Fibroblast of lung (primary cell): ENCODE data around the gene MROH8. TPM values are rescaled to one million over a fixed set of nuclear protein-coding genes. Genes with fewer than 3 reads are reported as not detected.

Experiments used
- DNase-seq, 2 donors: peaks; one replicate each; pipeline versions ENCODE4 v3.0.0 to v3.0.0-alpha.2; 2010; ENCODE audit warnings: low read depth in 2 of 2
- H2AFZ ChIP-seq: 2 replicates; pipeline ENCODE4 v1.5.1; 2012; ENCODE audit warnings: low read length, control low read depth, inconsistent platforms
- H3K27ac ChIP-seq: 2 replicates; pipeline ENCODE4 v1.5.1; 2011; ENCODE audit warnings: low read length, control low read depth; ENCODE audit not compliant: insufficient read depth
- H3K27me3 ChIP-seq: 2 replicates; pipeline ENCODE4 v1.5.1; 2011; ENCODE audit warnings: mild to moderate bottlenecking, low read length; ENCODE audit not compliant: control insufficient read depth, insufficient read depth
- H3K36me3 ChIP-seq: 2 replicates; pipeline ENCODE4 v1.5.1; 2011; ENCODE audit warnings: low read length; ENCODE audit not compliant: control insufficient read depth, insufficient read depth
- H3K4me1 ChIP-seq: 2 replicates; pipeline ENCODE4 v1.5.1; 2011; ENCODE audit warnings: low read length; ENCODE audit not compliant: control insufficient read depth, insufficient read depth; ENCODE audit errors: extremely low read depth
- H3K4me2 ChIP-seq: 2 replicates; pipeline ENCODE4 v1.5.1; 2011; ENCODE audit warnings: low read length, control low read depth; ENCODE audit not compliant: insufficient read depth; ENCODE audit errors: extremely low read depth
- H3K4me3 ChIP-seq, 4 experiments: fragments of 200-600 bp in 1 of 4; sonication (generic) in 1 of 4; replicated peaks in 1 of 4; 2 replicates each; pipeline ENCODE4 v1.5.1; 2011 to 2016; ENCODE audit warnings: low read length in 4 of 4, low read depth in 3 of 4, mild to moderate bottlenecking in 3 of 4, control low read depth in 2 of 4, inconsistent platforms in 1 of 4, mixed read lengths in 1 of 4; ENCODE audit not compliant: insufficient read depth in 1 of 4; ENCODE audit errors: control extremely low read depth in 1 of 4
- H3K79me2 ChIP-seq: 2 replicates; pipeline ENCODE4 v1.5.1; 2012; ENCODE audit warnings: mild to moderate bottlenecking, low read length, inconsistent platforms; ENCODE audit not compliant: control insufficient read depth, insufficient read depth
- H3K9ac ChIP-seq: 2 replicates; pipeline ENCODE4 v1.5.1; 2011; ENCODE audit warnings: mild to moderate bottlenecking, low read length, control low read depth; ENCODE audit not compliant: insufficient read depth
- H3K9me3 ChIP-seq: 2 replicates; pipeline ENCODE4 v1.5.1; 2012; ENCODE audit warnings: low read depth, low read length; ENCODE audit not compliant: control insufficient read depth, insufficient read depth
- H4K20me1 ChIP-seq: 2 replicates; pipeline ENCODE4 v1.5.1; 2011; ENCODE audit warnings: low read length; ENCODE audit not compliant: control insufficient read depth, insufficient read depth; ENCODE audit errors: extremely low read depth
- CTCF ChIP-seq, 2 donors: IDR thresholded peaks in 1 of 2; conservative IDR thresholded peaks in 1 of 2; 1 replicate in 1 of 2; 2 replicates in 1 of 2; pipeline ENCODE4 v1.5.1; 2011 to 2012; ENCODE audit warnings: low read length in 2 of 2, control low read depth in 1 of 2, inconsistent platforms in 1 of 2, low read depth in 1 of 2, mild to moderate bottlenecking in 1 of 2
- EZH2 ChIP-seq: IDR thresholded peaks from 2 replicates; pipeline ENCODE4 v1.5.1; 2012; ENCODE audit warnings: low read length, control low read depth, mild to moderate bottlenecking; ENCODE audit errors: missing control alignments
- polyA plus RNA-seq, 2 donors: library from polyadenylated mRNA; depleted of rRNA in 1 of 2; stranded (reverse) in 1 of 2; unstranded in 1 of 2; fragments of >200 nt; gene quantifications; 2 replicates each; pipeline ENCODE4 v1.2.1, GENCODE V29; 2011 to 2012; ENCODE audit warnings: missing spikeins in 1 of 2
- total RNA-seq: library from RNA; depleted of rRNA; stranded (reverse); fragments of >200 nt; gene quantifications from 2 replicates; pipeline ENCODE4 v1.2.1, GENCODE V29; 2014

The MROH8 gene
- total and polyA plus RNA-seq, 2 donors (not counting 1 experiment from before 2014, with no cell fraction given) = 1.2 to 2.9 TPM

DNA sequence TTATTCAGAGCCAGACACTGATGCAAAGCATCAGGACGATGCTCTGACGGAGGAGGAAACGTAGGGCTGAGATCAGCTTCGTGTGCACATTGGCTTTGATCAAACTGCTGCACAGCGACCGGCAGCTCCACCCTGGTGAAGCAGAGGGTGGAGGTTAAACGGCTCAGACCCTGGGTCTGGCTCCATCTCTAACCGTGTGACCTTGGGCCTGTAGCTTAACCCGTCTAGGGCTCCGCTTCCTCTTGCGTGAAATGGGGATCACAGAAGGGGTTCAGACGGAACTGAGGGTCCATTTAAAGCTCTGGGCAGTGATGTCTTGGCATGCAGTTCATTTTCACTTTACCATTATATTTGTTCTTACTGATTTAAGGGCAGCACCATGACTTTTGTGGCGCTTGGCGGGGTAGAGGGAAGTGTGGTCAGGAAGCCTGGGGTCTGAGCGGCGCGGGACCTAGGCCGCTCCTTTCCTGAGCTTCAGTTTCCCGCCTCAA, 84.2 kb downstream of the MROH8 start:
- Histone ChIP-seq H3K4me1 (no peaks in the 10 kb centered on the region), H3K9me3 (no peaks in the 10 kb centered on the region), H4K20me1 (no peaks in the 10 kb centered on the region), H3K27ac (peak overlapping the region; percentile 72), H3K4me2 (peak overlapping the region; percentile 80), H3K36me3 (no peaks in the 10 kb centered on the region), H3K4me3 (peak overlapping the region; percentile 73 to 81 (median 77)), H3K79me2 (peaks cover 38% of the 10 kb centered on the region), H3K9ac (peak overlapping the region; percentile 76), H2AFZ (peak overlapping the region; percentile 88), H3K27me3 (no peaks in the 10 kb centered on the region)
- DNase-seq = peak in 1 of 2 donors; percentile 6
- TF ChIP-seq EZH2 (no peak), CTCF (conservative IDR thresholded peaks at IDR 0.05 in 1 of 2, IDR thresholded peaks at IDR 0.05 in 1 of 2; ENCODE audit: low read depth in 1 of 2, low read length in 2 of 2) (no peak)

GRCh38 chr20:37090407-37090806, 88.9 kb downstream of the MROH8 start:
- Histone ChIP-seq H3K4me2 (no peak overlapping the region), H3K79me2 (peaks cover 38% of the 10 kb centered on the region), H3K9me3 (no peaks in the 10 kb centered on the region), H3K27me3 (no peaks in the 10 kb centered on the region), H3K4me1 (no peaks in the 10 kb centered on the region), H3K36me3 (no peaks in the 10 kb centered on the region), H3K27ac (no peak overlapping the region), H2AFZ (no peak overlapping the region), H4K20me1 (no peaks in the 10 kb centered on the region), H3K4me3 (no peak overlapping the region), H3K9ac (no peak overlapping the region)
- DNase-seq = no peak
- TF ChIP-seq EZH2 = no peak
- no peak for TF ChIP-seq CTCF (conservative IDR thresholded peaks at IDR 0.05 in 1 of 2, IDR thresholded peaks at IDR 0.05 in 1 of 2; ENCODE audit: low read depth in 1 of 2, low read length in 2 of 2)

DNA sequence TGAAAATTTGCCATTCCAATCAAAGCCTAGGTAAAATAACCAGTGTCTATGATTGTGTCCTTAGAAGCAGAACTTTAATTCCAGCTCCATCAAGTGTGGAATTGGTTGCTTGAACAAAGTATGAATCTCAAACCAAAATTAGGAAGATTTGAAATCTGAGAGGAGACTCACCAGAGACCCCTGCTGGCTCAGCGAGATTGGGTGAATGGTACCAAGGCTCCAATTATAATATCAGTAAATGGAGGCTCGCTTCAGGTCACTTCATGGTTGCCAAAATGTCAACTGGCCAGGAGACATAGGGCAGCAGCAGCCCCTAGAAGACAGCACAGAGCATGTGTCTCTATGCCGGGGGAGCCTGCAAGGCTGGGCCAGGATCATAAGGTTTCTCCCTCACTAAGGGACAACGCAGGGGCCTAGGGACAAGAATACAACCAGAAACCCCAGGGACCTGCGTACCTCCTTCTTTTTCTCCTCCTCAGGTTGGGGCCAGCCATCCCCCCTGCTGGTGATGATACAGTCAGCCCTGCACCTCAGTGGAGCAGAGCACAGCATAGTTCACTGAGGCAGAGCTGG, 97.5 kb downstream of the MROH8 start:
- H3K79me2 ChIP-seq = peaks cover 12% of the 10 kb centered on the region

More for the DNA sequence above, 97.5 kb downstream of the MROH8 start:
- Histone ChIP-seq H3K27ac (no peak overlapping the region), H3K36me3 (no peaks in the 10 kb centered on the region), H3K27me3 (no peaks in the 10 kb centered on the region), H3K9me3 (no peaks in the 10 kb centered on the region), H2AFZ (no peak overlapping the region), H3K4me3 (no peak overlapping the region), H4K20me1 (no peaks in the 10 kb centered on the region), H3K4me1 (no peaks in the 10 kb centered on the region), H3K4me2 (no peak overlapping the region), H3K9ac (no peak overlapping the region)
- peak in 1 of 2 donors; percentile 6 for DNase-seq
- TF ChIP-seq EZH2 = no peak
- peak; percentile 29 to 58 for TF ChIP-seq CTCF (conservative IDR thresholded peaks at IDR 0.05 in 1 of 2, IDR thresholded peaks at IDR 0.05 in 1 of 2; ENCODE audit: low read depth in 1 of 2, low read length in 2 of 2)
